Epithelial cell of esophagus (primary cell): Measurements from ENCODE around the gene CELF1.
A peak's percentile ranks its signal among the peaks of the same experiment; 100 is the strongest.

Source experiments
- DNase-seq: peaks from one replicate; pipeline ENCODE4 v3.0.0; 2010; ENCODE audit warnings: low read depth
- H3K4me3 ChIP-seq: 2 replicates; pipeline ENCODE4 v1.5.1; 2011; ENCODE audit warnings: mild to moderate bottlenecking, low read length, control low read depth
- TF ChIP-seq, protein P1 (sequence below): IDR thresholded peaks from 2 replicates; pipeline ENCODE4 v1.5.1; 2011; ENCODE audit warnings: low read depth, mild to moderate bottlenecking, low read length, control low read depth, inconsistent platforms; ENCODE audit not compliant: insufficient read depth; ENCODE audit errors: missing control alignments

The CELF1 gene

DNA sequence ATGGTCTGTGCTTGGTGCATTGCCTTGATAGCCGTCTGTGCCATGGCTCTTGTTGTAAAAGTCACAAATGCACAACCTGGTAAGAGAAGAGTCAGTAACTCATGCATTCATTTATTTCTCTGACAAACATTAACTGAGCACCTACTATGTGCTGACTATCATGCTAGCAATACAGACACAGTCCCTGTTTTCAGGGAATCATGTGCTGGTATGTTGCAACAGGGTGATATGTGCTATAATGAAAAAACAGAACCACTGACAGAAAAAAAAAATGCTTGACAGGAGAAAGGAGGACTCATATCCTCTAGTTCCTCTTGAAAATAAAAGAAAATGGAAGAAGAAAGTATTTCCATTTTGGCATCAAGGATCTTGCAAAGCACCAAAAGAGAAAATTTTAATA lies 69.5 kb downstream of the CELF1 start:
- no peak overlapping the region for H3K4me3 ChIP-seq
- no peak for DNase-seq
- TF ChIP-seq, protein P1, sequence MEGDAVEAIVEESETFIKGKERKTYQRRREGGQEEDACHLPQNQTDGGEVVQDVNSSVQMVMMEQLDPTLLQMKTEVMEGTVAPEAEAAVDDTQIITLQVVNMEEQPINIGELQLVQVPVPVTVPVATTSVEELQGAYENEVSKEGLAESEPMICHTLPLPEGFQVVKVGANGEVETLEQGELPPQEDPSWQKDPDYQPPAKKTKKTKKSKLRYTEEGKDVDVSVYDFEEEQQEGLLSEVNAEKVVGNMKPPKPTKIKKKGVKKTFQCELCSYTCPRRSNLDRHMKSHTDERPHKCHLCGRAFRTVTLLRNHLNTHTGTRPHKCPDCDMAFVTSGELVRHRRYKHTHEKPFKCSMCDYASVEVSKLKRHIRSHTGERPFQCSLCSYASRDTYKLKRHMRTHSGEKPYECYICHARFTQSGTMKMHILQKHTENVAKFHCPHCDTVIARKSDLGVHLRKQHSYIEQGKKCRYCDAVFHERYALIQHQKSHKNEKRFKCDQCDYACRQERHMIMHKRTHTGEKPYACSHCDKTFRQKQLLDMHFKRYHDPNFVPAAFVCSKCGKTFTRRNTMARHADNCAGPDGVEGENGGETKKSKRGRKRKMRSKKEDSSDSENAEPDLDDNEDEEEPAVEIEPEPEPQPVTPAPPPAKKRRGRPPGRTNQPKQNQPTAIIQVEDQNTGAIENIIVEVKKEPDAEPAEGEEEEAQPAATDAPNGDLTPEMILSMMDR = no peak

- peak; percentile 10 for DNase-seq
- no peak overlapping the region for H3K4me3 ChIP-seq
- TF ChIP-seq, protein P1 = no peak
Measured at GRCh38 chr11:47480762-47481161, 72.2 kb downstream of the CELF1 start.

- TF ChIP-seq, protein P1 = no peak
- no peak overlapping the region for H3K4me3 ChIP-seq
- no peak for DNase-seq
Measured at GRCh38 chr11:47478651-47479329, 74.1 kb downstream of the CELF1 start.

DNA sequence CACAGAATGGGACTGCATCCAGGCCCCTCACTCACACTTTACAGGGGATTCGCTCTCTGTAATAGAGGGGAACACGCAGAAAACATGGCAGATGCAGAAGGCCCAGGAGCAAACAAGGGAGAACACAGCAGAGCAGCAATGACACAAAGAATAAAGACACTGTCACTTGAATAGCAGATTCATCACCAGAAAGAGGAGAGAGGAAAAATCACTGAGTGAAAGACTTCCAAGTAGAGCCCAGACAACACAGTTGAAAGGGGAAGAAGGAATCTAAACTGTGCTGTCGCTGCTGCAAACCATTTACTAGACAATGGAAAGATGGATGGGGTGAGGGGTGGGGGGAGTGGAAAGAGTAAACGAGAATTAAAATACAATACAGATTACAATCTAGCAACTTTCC lies 75.2 kb downstream of the CELF1 start:
- H3K4me3 ChIP-seq = no peak overlapping the region
- DNase-seq = no peak
- TF ChIP-seq, protein P1 = no peak

- TF ChIP-seq, protein P1 = no peak
- peak; percentile 91 for DNase-seq
- no peak overlapping the region for H3K4me3 ChIP-seq
Measured at GRCh38 chr11:47477323-47477722, 75.6 kb downstream of the CELF1 start.

- H3K4me3 ChIP-seq = no peak overlapping the region
- TF ChIP-seq, protein P1 = no peak
- DNase-seq = no peak
Measured at GRCh38 chr11:47470671-47471070, 82.3 kb downstream of the CELF1 start.

DNA sequence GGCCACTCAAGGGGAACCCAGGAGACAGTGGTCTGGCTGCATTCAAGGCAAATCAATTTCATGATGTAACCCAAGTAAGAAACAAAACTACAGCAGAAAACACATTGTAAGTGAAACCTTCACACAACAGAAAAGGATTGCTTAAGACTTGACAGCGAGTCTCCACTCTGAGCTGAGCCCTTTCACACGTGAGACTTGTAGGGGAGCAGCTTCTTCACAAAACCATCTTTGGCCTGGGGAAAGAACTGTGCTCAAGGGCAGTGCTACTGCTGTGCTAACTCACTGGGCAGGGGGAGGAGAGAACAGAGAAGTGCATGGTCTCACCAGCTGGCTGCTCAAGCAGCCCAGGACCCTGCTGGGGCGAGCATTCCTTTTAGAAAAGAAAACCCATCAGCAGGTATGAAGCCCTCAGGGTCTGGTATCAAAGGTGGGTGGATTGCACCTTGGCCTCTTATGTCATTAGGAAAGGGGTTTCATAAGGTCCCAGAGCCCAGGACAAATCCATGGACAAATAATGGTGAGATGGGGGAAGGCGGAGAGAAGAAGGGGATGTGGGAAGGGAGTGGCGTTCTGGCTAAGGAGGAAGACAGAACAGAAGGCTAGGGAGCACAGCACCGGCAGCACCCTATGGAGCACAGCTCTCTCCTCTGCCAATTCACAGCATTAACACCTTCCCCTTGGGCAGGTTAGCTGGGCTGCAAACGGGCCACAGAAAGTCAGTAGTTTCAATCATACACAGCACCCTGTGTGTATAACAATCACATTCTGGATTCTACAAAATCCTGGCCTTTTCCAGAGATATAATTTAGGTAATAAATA lies 83.4 kb downstream of the CELF1 start:
- no peak overlapping the region for H3K4me3 ChIP-seq
- TF ChIP-seq, protein P1 = no peak
- no peak for DNase-seq
